HepG2 (cell line): Measurements from ENCODE around the gene HAGH. TPM values are rescaled to one million over a fixed set of nuclear protein-coding genes. Genes with fewer than 3 reads are reported as not detected.

Experiments used
- ATAC-seq: fragments of 200-7000 bp; cut with Tn5 transposase; 3 replicates; pipeline ENCODE4 v1.9.1; 2020; ENCODE audit warnings: mild to moderate bottlenecking, moderate library complexity
- Bru-seq: library from RNA; stranded (reverse); fragments of 400-500 nt; gene quantifications from one replicate; lab custom pipeline; 2021; lab: Mats Ljungman, UMichigan
- BruChase-seq, 2 experiments: library from RNA; stranded (reverse); fragments of 400-500 nt; gene quantifications; one replicate each; lab custom pipeline; 2021; lab: Mats Ljungman, UMichigan
- BruUV-seq: library from RNA; stranded (reverse); fragments of 400-500 nt; replicated peaks from 2 replicates; lab custom pipeline; 2021; lab: Mats Ljungman, UMichigan
- CTCF ChIA-PET: fragments of 300-600 bp; formaldehyde crosslinking; extraction: SDS; loops from one replicate; lab custom pipeline; 2021; ENCODE audit warnings: low total read pairs, inconsistent platforms, low intra/inter-chr PET ratio; lab: Yijun Ruan, JAX
- POLR2A ChIA-PET: fragments of 350-600 bp; sonication (Branson Sonifier 250); formaldehyde crosslinking; loops from one replicate; lab custom pipeline; 2020; ENCODE audit warnings: antibody characterized with exemption, inconsistent platforms; lab: Yijun Ruan, JAX
- DNase-seq: peaks from one replicate; pipeline ENCODE4 v3.0.0-alpha.2; 2015; ENCODE audit warnings: low spot score
- FAIRE-seq: peaks from 3 replicates; lab custom pipeline; 2011; peaks lifted over from hg19 to GRCh38; lab: Jason Lieb, UNC
- H2AFZ ChIP-seq: one replicate; pipeline ENCODE4 v1.6.1; 2011; ENCODE audit warnings: low read length, inconsistent platforms
- H3K27ac ChIP-seq: fragments of 300-600 bp; 3 replicates; pipeline ENCODE4 v1.8.0; 2011; ENCODE audit warnings: mixed run types, mild to moderate bottlenecking, mixed read lengths, low read length, inconsistent platforms; ENCODE audit not compliant: insufficient read depth; ENCODE audit errors: extremely low read length
- H3K27me3 ChIP-seq, 2 experiments: fragments of 200-600 bp in 1 of 2; 2 replicates in 1 of 2; 3 replicates in 1 of 2; pipeline versions ENCODE4 v1.6.0 to v1.8.0; 2011; ENCODE audit warnings: low read length in 2 of 2, mild to moderate bottlenecking in 2 of 2, moderate library complexity in 2 of 2, inconsistent platforms in 1 of 2; ENCODE audit not compliant: insufficient read depth in 2 of 2, control insufficient read depth in 1 of 2
- H3K36me3 ChIP-seq, 2 experiments: fragments of 200-600 bp in 1 of 2; replicated peaks in 1 of 2; 2 replicates in 1 of 2; 3 replicates in 1 of 2; pipeline versions ENCODE4 v1.5.1 to v1.8.0; 2011; ENCODE audit warnings: low read length in 2 of 2, inconsistent platforms in 1 of 2; ENCODE audit not compliant: insufficient read depth in 2 of 2, control insufficient read depth in 1 of 2
- H3K4me1 ChIP-seq: 2 replicates; pipeline ENCODE4 v1.5.1; 2012; ENCODE audit warnings: low read length, inconsistent platforms; ENCODE audit not compliant: insufficient read depth
- H3K4me2 ChIP-seq: 2 replicates; pipeline ENCODE4 v1.6.0; 2011; ENCODE audit warnings: low read depth, low read length, inconsistent platforms
- H3K4me3 ChIP-seq, 3 experiments: fragments of 200-600 bp in 1 of 3; sonication (generic), shearing (Covaris generic) in 1 of 3; replicated peaks in 1 of 3; 2 replicates each; pipeline ENCODE4 v1.5.1; 2011 to 2016; ENCODE audit warnings: low read length in 3 of 3, inconsistent platforms in 2 of 3, low read depth in 2 of 3, mild to moderate bottlenecking in 2 of 3, control low read depth in 1 of 3, mixed read lengths in 1 of 3; ENCODE audit not compliant: insufficient read depth in 1 of 3
- H3K79me2 ChIP-seq: one replicate; pipeline ENCODE4 v1.6.1; 2011; ENCODE audit warnings: low read length, inconsistent platforms; ENCODE audit not compliant: insufficient read depth
- H3K9ac ChIP-seq: 2 replicates; pipeline ENCODE4 v1.6.0; 2011; ENCODE audit warnings: mild to moderate bottlenecking, low read depth, low read length, inconsistent platforms; ENCODE audit not compliant: insufficient read depth
- H3K9me3 ChIP-seq: 2 replicates; pipeline ENCODE4 v1.5.1; 2012; ENCODE audit warnings: mild to moderate bottlenecking, low read length
- H4K20me1 ChIP-seq: 2 replicates; pipeline ENCODE4 v1.6.0; 2011; ENCODE audit warnings: inconsistent platforms, mild to moderate bottlenecking, low read length, moderate library complexity; ENCODE audit not compliant: insufficient read depth
- AHDC1 ChIP-seq: sonication (generic); formaldehyde crosslinking; IDR thresholded peaks from 2 replicates; pipeline ENCODE4 v1.5.1; 2020; ENCODE audit warnings: mild to moderate bottlenecking, missing genetic modification reagents, borderline replicate concordance
- RXRB ChIP-seq: IDR thresholded peaks from 2 replicates; pipeline ENCODE4 v1.6.1; 2016; ENCODE audit warnings: borderline replicate concordance, missing genetic modification reagents, missing compliant biosample characterization
- TCF12 ChIP-seq, 2 experiments: fragments of 450-650 bp in 1 of 2; sonication (generic) in 1 of 2; formaldehyde crosslinking in 1 of 2; IDR thresholded peaks; 2 replicates each; pipeline versions ENCODE4 v1.6.1 to v1.8.0; 2017 to 2022; ENCODE audit warnings: antibody characterized with exemption in 1 of 2, mild to moderate bottlenecking in 1 of 2, missing genetic modification reagents in 1 of 2, moderate library complexity in 1 of 2
- ZNF382 ChIP-seq: sonication (generic); formaldehyde crosslinking; IDR thresholded peaks from 2 replicates; pipeline ENCODE4 v1.5.0; 2020; ENCODE audit warnings: missing genetic modification reagents, mild to moderate bottlenecking, borderline replicate concordance
- ZNF644 ChIP-seq: IDR thresholded peaks from 2 replicates; pipeline ENCODE4 v1.6.1; 2016; ENCODE audit warnings: low read depth
- ZNF670 ChIP-seq: sonication (generic); formaldehyde crosslinking; IDR thresholded peaks from 2 replicates; pipeline ENCODE4 v1.8.0; 2022; ENCODE audit warnings: mild to moderate bottlenecking, missing genetic modification reagents, borderline replicate concordance
- ZNF83 ChIP-seq: sonication (generic); formaldehyde crosslinking; IDR thresholded peaks from 2 replicates; pipeline ENCODE4 v1.4.0; 2020; ENCODE audit warnings: missing genetic modification reagents, mild to moderate bottlenecking, borderline replicate concordance
- WGBS: methylation state at CpG from one replicate; pipeline ENCODE4 v1.1.6; 2017; ENCODE audit warnings: low lambda C conversion rate; 5-methylcytosine and 5-hydroxymethylcytosine counted together
- in situ Hi-C: cut with HindIII; loops from 2 replicates; pipeline ENCODE4 v1.10.0; 2017; ENCODE audit warnings: low pct_unique_long_range_greater_than_20kb; ENCODE audit not compliant: extremely low pct_ligation_motif_present
- intact Hi-C: fragments of 100-400 bp; cut with micrococcal nuclease; formaldehyde crosslinking; loops from one replicate; pipeline ENCODE4 v1.10.0; 2022; ENCODE audit not compliant: unreplicated experiment
- long read RNA-seq, 2 experiments: library from RNA in 1 of 2; library from polyadenylated mRNA in 1 of 2; stranded (forward) in 1 of 2; unstranded in 1 of 2; transcript quantifications; one replicate each; pipeline ENCODE4 v2.0.0, GENCODE V29; 2019 to 2022
- polyA minus RNA-seq, 3 experiments: library from RNA; depleted of rRNA, polyadenylated mRNA; stranded (reverse); fragments of >200 nt; gene quantifications; 2 replicates each; pipeline ENCODE4 v1.2.3, GENCODE V29; 2011; ENCODE audit warnings: low replicate concordance in 1 of 3
- polyA plus RNA-seq, 8 experiments: library from polyadenylated mRNA; depleted of rRNA in 3 of 8; stranded (reverse) in 7 of 8; unstranded in 1 of 8; fragments of >200 nt; fragmentation: Illumina TruSeq in 4 of 8; extraction: Trizol in 4 of 8; gene quantifications; 2 replicates each; pipeline versions ENCODE4 v1.2.1 to v1.2.3, GENCODE V29; 2011 to 2016; ENCODE audit warnings: low read depth in 4 of 8, missing spikeins in 1 of 8, mixed read lengths in 1 of 8; ENCODE audit not compliant: insufficient read depth in 1 of 8
- total RNA-seq, 5 experiments: library from RNA; depleted of rRNA; stranded (reverse); fragments of >200 nt; fragmentation: Illumina TruSeq; extraction: Trizol; gene quantifications; 2 replicates each; pipeline ENCODE4 v1.2.3, GENCODE V29; 2016; ENCODE audit warnings: low read depth in 1 of 5

HAGH gene
- 55.6 and 70.4 TPM in 2 replicates for total RNA-seq (2016; rRNA removed; fragmentation: Illumina TruSeq; extraction: Trizol)
- total RNA-seq (2016; cell fraction: cytosol; rRNA removed; fragmentation: Illumina TruSeq; extraction: Trizol; ENCODE audit: low read depth), result 53.2 and 53.5 TPM in 2 replicates
- 55.0 and 68.2 TPM in 2 replicates for total RNA-seq (2016; cell fraction: insoluble cytoplasmic fraction; rRNA removed; fragmentation: Illumina TruSeq; extraction: Trizol)
- 61.0 and 73.1 TPM in 2 replicates for total RNA-seq (2016; cell fraction: membrane; rRNA removed; fragmentation: Illumina TruSeq; extraction: Trizol)
- 34.7 and 44.2 TPM in 2 replicates for total RNA-seq (2016; cell fraction: nucleus; rRNA removed; fragmentation: Illumina TruSeq; extraction: Trizol)
- 95.4 and 110 TPM in 2 replicates for polyA plus RNA-seq (2011; rRNA removed)
- polyA plus RNA-seq (2011; cell fraction: cytosol; rRNA removed), result 119 and 163 TPM in 2 replicates
- polyA plus RNA-seq (2011; cell fraction: nucleus; rRNA removed), result 106 and 108 TPM in 2 replicates
- polyA plus RNA-seq (2012), result 60.5 and 77.2 TPM in 2 replicates
- 50.0 and 65.6 TPM in 2 replicates for polyA plus RNA-seq (2016; cell fraction: cytosol; fragmentation: Illumina TruSeq; extraction: Trizol; ENCODE audit: low read depth)
- 79.6 and 80.3 TPM in 2 replicates for polyA plus RNA-seq (2016; cell fraction: insoluble cytoplasmic fraction; fragmentation: Illumina TruSeq; extraction: Trizol; ENCODE audit: low read depth)
- polyA plus RNA-seq (2016; cell fraction: membrane; fragmentation: Illumina TruSeq; extraction: Trizol; ENCODE audit: low read depth), result 53.0 and 70.2 TPM in 2 replicates
- 90.2 and 92.4 TPM in 2 replicates for polyA plus RNA-seq (2016; cell fraction: nucleus; fragmentation: Illumina TruSeq; extraction: Trizol; ENCODE audit: insufficient read depth, low read depth)
- polyA minus RNA-seq (2011; rRNA and poly(A)+ RNA removed; ENCODE audit: low replicate concordance), result 59.0 and 90.8 TPM in 2 replicates
- 25.4 and 27.3 TPM in 2 replicates for polyA minus RNA-seq (2011; cell fraction: cytosol; rRNA and poly(A)+ RNA removed)
- polyA minus RNA-seq (2011; cell fraction: nucleus; rRNA and poly(A)+ RNA removed), result 28.8 and 29.0 TPM in 2 replicates
- Bru-seq, nascent RNA, result percentile 66 among the genes with signal in this experiment
- percentile 64 among the genes with signal in this experiment for BruChase-seq, experiment 1, labeled RNA remaining after a 6-hour chase
- percentile 62 among the genes with signal in this experiment for BruChase-seq, experiment 2, labeled RNA remaining after a 2-hour chase
- long read RNA-seq, experiment 1, transcript HAGH-202 (9 exons, 2,984 nt), result major isoform, 80 of 153 reads
- long read RNA-seq, experiment 1, transcript HAGH-201 (10 exons, 1,257 nt), result minor isoform, 12 of 153 reads
- long read RNA-seq, experiment 1, partial matches to known transcripts, result 46 of 153 reads
- long read RNA-seq, experiment 1, other reads (novel, unspliced or antisense), result 11 of 153 reads
- long read RNA-seq, experiment 2, transcript HAGH-201 (10 exons, 1,257 nt), result minor isoform, 32 of 173 reads
- long read RNA-seq, experiment 2, transcript HAGH-202 (9 exons, 2,984 nt), result major isoform, 71 of 173 reads
- long read RNA-seq, experiment 2, partial matches to known transcripts, result 28 of 173 reads
- long read RNA-seq, experiment 2, other reads (novel, unspliced or antisense), result 40 of 173 reads

DNA sequence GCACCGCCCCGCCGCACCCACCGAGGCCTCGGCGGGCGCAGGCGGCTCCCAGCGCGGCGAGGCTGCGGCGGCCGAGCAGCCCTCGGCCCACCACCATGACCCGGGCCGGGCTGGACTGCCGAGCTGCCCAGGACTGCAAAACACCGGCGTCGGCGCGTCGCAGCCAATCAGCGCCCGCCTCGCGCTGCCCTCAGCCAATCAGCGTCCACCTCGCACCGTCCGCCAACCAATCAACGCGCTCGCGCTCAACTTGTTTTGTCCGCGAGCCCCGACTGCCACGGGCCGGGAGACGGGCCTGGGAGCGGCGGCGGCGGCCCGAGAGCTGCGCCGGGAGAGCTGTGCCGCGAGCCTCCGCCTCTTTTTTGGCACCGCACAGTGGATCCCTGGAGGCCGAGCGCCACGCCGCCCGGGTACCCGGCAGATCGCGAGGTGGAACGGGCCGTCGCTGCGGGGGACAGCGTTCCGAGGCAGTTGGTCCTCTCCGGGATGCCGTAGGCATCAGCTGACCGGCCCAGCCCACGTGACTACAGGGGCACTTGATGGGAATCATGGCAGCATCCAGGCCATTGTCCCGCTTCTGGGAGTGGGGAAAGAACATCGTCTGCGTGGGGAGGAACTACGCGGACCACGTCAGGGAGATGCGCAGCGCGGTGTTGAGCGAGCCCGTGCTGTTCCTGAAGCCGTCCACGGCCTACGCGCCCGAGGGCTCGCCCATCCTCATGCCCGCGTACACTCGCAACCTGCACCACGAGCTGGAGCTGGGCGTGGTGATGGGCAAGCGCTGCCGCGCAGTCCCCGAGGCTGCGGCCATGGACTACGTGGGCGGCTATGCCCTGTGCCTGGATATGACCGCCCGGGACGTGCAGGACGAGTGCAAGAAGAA, at the start of gene HAGH, which contains the start of gene FAHD1:
Gene HAGH (minus strand): TSS at position 135 of the 883 bp plus-strand sequence. CDS start 38 bp downstream, at position 97.
Gene FAHD1 (plus strand): TSS at position 516 of the 883 bp plus-strand sequence. CDS start 33 bp downstream, at position 549.
- intact Hi-C loops, result loop anchor here (5.0 kb wide), 1 partner anchor 45 kb away; the partner anchor contains the start of genes NUBP2 and SPSB3
- TF ChIP-seq ZNF382 (CRISPR knock-in tag), result no peak
- TF ChIP-seq RXRB, result peak; percentile 63
- no peak for TF ChIP-seq AHDC1 (CRISPR knock-in tag)
- TF ChIP-seq TCF12 (IDR thresholded peaks at IDR 0.05), result no peak
- no peak; the same call in 1 of the 2 replicates for TF ChIP-seq TCF12 (CRISPR knock-in tag; IDR thresholded peaks at IDR 0.05)
- 0 out of 2 replicates have a peak, but pooled peaks have one; percentile 57 for TF ChIP-seq ZNF670 (CRISPR knock-in tag)
- TF ChIP-seq ZNF644 (CRISPR knock-in tag), result peak; percentile 35; the same call in 1 of the 2 replicates
- no peak for TF ChIP-seq ZNF83

More for the DNA sequence above, at the start of gene HAGH, which contains the start of gene FAHD1:
- peaks cover 62% of the 10 kb centered on the region for H3K79me2 ChIP-seq
- POLR2A ChIA-PET, result interaction anchor here (0.9 to 5.7 kb wide), 16 partner anchors 33 to 328 kb away, joined by 3 to 49 read pairs (median 4); partner anchors contain the start of genes EME2, IFT140, MRPS34 and NME3
- DNase-seq, result peak; percentile 88
- peak; percentile 77 for ATAC-seq
- no TSS peak for BruUV-seq
- H3K27ac ChIP-seq, result peak within 1 kb of the TSS; percentile 93
- no peaks in the 10 kb centered on the region for H3K9me3 ChIP-seq
- H3K36me3 ChIP-seq, result peaks cover 6 to 10% of the 10 kb centered on the region in 2 experiments; a peak in 4 of 5 replicates
- peak within 1 kb of the TSS; percentile 81 for H3K4me2 ChIP-seq
- WGBS, result 0% methylated on average over 3 of the region's 104 CpGs
- CTCF ChIA-PET, result no interaction called here
- peaks cover 54% of the 10 kb centered on the region for H3K4me1 ChIP-seq
- in situ Hi-C loops, result no loop called here
- H3K27me3 ChIP-seq, result no peaks in the 10 kb centered on the region; a peak in 1 of 5 replicates
- peak within 1 kb of the TSS; percentile 84 for H3K9ac ChIP-seq
- peak within 1 kb of the TSS; percentile 72 to 97 (median 92) for H3K4me3 ChIP-seq
- peaks cover 5% of the 10 kb centered on the region; the same call in 1 of the 2 replicates for H4K20me1 ChIP-seq
- no peak within 1 kb of the TSS for H2AFZ ChIP-seq
- FAIRE-seq, result peak; percentile 77
